Neural progenitor cell (in vitro differentiated cells): ENCODE results near the gene MOG.

Experiments used
- CTCF ChIP-seq: fragments of 200-600 bp; sonication (generic); IDR thresholded peaks from 2 replicates; pipeline ENCODE4 v1.5.1; 2017; ENCODE audit warnings: antibody characterized with exemption, mild to moderate bottlenecking
- EZH2 ChIP-seq: fragments of 200-600 bp; sonication (generic); IDR thresholded peaks from 2 replicates; pipeline ENCODE4 v1.6.1; 2017; ENCODE audit warnings: antibody characterized with exemption, mild to moderate bottlenecking, moderate library complexity
- EZH2phosphoT487 ChIP-seq: fragments of 200-600 bp; sonication (generic); IDR thresholded peaks from 2 replicates; pipeline ENCODE4 v1.6.1; 2017; ENCODE audit warnings: antibody characterized with exemption

- no peak for TF ChIP-seq CTCF
- no peak for TF ChIP-seq EZH2
- TF ChIP-seq EZH2phosphoT487 = no peak
These were observed 26.6 kb upstream of the MOG start for GRCh38 chr6:29630315-29630714.
